Skeletal muscle tissue (tissue), 4 donors: Measurements from ENCODE around the gene FAXC. TPM values are rescaled to one million over a fixed set of nuclear protein-coding genes. Genes with fewer than 3 reads are reported as not detected.

ENCODE experiments used
- H3K27ac ChIP-seq: one replicate; pipeline ENCODE4 v1.7.0; 2013; ENCODE audit warnings: mild to moderate bottlenecking, low read depth, low read length, inconsistent platforms
- H3K27me3 ChIP-seq, 3 donors: one replicate each; pipeline ENCODE4 v1.7.0; 2013; ENCODE audit warnings: low read length in 3 of 3; ENCODE audit not compliant: control insufficient read depth in 3 of 3, insufficient read depth in 3 of 3
- H3K36me3 ChIP-seq, 3 donors: one replicate each; pipeline ENCODE4 v1.7.0; 2013; ENCODE audit warnings: low read length in 3 of 3; ENCODE audit not compliant: control insufficient read depth in 3 of 3, insufficient read depth in 3 of 3
- H3K4me1 ChIP-seq, 3 donors: one replicate each; pipeline ENCODE4 v1.7.0; 2013; ENCODE audit warnings: low read length in 3 of 3, mild to moderate bottlenecking in 3 of 3; ENCODE audit not compliant: control insufficient read depth in 3 of 3, insufficient read depth in 3 of 3
- H3K4me3 ChIP-seq, 3 donors: one replicate each; pipeline ENCODE4 v1.7.0; 2013; ENCODE audit warnings: low read length in 3 of 3
- H3K9ac ChIP-seq, 3 donors: one replicate each; pipeline ENCODE4 v1.7.0; 2013; ENCODE audit warnings: low read length in 3 of 3, mild to moderate bottlenecking in 3 of 3, moderate library complexity in 2 of 3, low read depth in 1 of 3
- H3K9me3 ChIP-seq, 3 donors: one replicate each; pipeline ENCODE4 v1.7.0; 2013; ENCODE audit warnings: low read length in 3 of 3; ENCODE audit not compliant: control insufficient read depth in 3 of 3
- total RNA-seq: library from RNA; depleted of rRNA; stranded (reverse); fragments of >200 nt; gene quantifications from one replicate; pipeline ENCODE4 v1.2.3, GENCODE V29; 2014
- donor health status: Osteomylitis.

FAXC gene
- total RNA-seq, 1 donor from 2014 or later: 4.2 TPM

GRCh38 chr6:99296261-99296660 lies 53.2 kb downstream of the FAXC start:
- no peaks in the 10 kb centered on the region for H3K36me3 ChIP-seq
- no peak overlapping the region for H3K27ac ChIP-seq
- no peak overlapping the region for H3K4me3 ChIP-seq
- no peaks in the 10 kb centered on the region for H3K4me1 ChIP-seq
- H3K9me3 ChIP-seq: no peaks in the 10 kb centered on the region
- H3K9ac ChIP-seq: no peak overlapping the region
- no peaks in the 10 kb centered on the region for H3K27me3 ChIP-seq

GRCh38 chr6:99295276-99295675 lies 54.2 kb downstream of the FAXC start:
- Histone ChIP-seq H3K27ac (no peak overlapping the region), H3K9ac (no peak overlapping the region), H3K4me1 (no peaks in the 10 kb centered on the region), H3K27me3 (no peaks in the 10 kb centered on the region), H3K36me3 (no peaks in the 10 kb centered on the region), H3K4me3 (no peak overlapping the region), H3K9me3 (no peaks in the 10 kb centered on the region)

DNA sequence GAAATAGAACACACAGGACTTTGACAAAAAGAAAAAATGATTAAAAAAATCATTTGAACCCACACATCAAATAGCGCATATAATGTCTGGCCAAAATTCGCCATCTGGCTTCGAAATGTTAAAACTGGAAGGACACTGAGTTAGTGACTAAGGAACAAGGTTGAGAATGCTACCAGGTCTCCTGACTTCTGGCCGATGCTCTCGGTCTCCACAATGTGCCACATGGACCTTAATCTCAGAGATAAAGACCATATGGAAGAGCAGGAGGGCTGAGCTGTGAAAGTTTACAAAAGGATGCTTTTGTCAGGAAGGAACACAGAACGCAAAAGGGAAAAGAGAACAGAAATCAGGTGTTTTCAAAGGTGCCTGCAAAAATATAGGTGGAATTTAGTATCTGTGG lies 54.7 kb downstream of the FAXC start:
- H3K9ac ChIP-seq: no peak overlapping the region
- H3K4me1 ChIP-seq: no peaks in the 10 kb centered on the region
- H3K27ac ChIP-seq: no peak overlapping the region
- H3K9me3 ChIP-seq: no peaks in the 10 kb centered on the region
- no peaks in the 10 kb centered on the region for H3K27me3 ChIP-seq
- H3K4me3 ChIP-seq: no peak overlapping the region
- no peaks in the 10 kb centered on the region for H3K36me3 ChIP-seq

DNA sequence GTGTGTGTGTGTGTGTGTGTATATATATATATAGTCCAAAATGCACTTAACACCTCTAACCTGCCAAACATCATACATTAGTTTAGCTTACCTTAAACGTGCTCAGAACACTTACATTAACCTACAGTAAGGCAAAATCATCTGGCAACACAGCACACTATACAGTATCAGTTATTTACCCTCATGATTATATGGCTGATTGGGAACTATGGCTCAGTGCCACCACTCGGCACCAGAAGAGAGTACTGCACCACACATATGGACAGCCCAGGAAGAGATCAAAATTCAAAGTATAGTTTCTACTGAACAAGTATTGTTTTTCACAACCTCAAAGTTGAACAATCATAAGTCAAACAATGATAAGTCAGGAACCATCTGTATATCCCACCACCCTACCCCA lies 59.8 kb downstream of the FAXC start:
- no peak overlapping the region for H3K4me3 ChIP-seq
- no peaks in the 10 kb centered on the region for H3K9me3 ChIP-seq
- no peaks in the 10 kb centered on the region for H3K27me3 ChIP-seq
- no peak overlapping the region for H3K27ac ChIP-seq
- no peaks in the 10 kb centered on the region for H3K36me3 ChIP-seq
- no peaks in the 10 kb centered on the region for H3K4me1 ChIP-seq
- no peak overlapping the region for H3K9ac ChIP-seq

- no peak overlapping the region for H3K4me3 ChIP-seq
- H3K9ac ChIP-seq: no peak overlapping the region
- no peaks in the 10 kb centered on the region for H3K27me3 ChIP-seq
- H3K4me1 ChIP-seq: no peaks in the 10 kb centered on the region
- no peak overlapping the region for H3K27ac ChIP-seq
- H3K36me3 ChIP-seq: no peaks in the 10 kb centered on the region
- H3K9me3 ChIP-seq: no peaks in the 10 kb centered on the region
Observed at GRCh38 chr6:99288668-99289067, 60.8 kb downstream of the FAXC start.

DNA sequence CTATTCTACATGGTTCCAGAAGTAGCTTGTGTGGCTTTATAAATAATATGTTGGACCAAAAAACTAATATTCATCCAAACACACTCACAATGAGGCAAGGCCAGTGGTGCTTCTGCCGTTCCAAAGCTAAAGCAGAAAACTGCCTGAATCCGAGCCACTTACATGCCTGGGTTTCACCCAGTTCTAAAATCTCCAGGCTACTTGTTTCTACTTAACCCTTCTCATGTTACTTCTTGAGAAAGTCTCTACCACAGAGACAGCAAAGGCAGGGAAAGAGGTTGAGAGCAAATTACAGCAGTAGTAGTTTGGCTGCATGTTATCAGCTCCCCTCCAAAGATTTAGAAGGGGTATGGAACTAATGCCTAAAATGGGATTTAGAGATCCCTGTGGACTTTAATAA lies 62.0 kb downstream of the FAXC start:
- Histone ChIP-seq H3K36me3 (no peaks in the 10 kb centered on the region), H3K27ac (no peak overlapping the region), H3K4me3 (no peak overlapping the region), H3K27me3 (no peaks in the 10 kb centered on the region), H3K4me1 (no peaks in the 10 kb centered on the region), H3K9me3 (no peaks in the 10 kb centered on the region), H3K9ac (no peak overlapping the region)

DNA sequence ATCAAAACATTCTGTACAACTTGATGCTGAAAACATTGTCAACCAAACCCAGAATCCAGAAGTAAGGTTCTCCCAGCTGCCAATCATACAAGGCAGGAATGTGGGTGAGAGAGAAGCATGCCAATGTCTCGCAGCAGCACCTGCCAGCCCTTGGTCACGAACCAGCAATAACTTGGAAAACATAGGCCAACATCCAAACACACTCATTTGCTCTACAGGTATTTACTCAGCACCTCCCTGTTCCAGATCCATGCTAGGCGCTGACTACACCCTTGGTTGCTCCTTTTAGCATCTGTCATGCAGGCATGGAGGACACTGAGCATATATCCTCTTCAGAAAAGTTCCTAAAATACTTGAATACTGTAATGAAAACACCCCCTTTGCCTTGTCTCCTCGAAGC lies 63.6 kb downstream of the FAXC start:
- Histone ChIP-seq H3K9ac (no peak overlapping the region), H3K4me3 (no peak overlapping the region), H3K27me3 (no peaks in the 10 kb centered on the region), H3K9me3 (no peaks in the 10 kb centered on the region), H3K36me3 (no peaks in the 10 kb centered on the region), H3K4me1 (no peaks in the 10 kb centered on the region), H3K27ac (no peak overlapping the region)

- Histone ChIP-seq H3K9me3 (no peaks in the 10 kb centered on the region), H3K4me3 (no peak overlapping the region), H3K9ac (no peak overlapping the region), H3K36me3 (no peaks in the 10 kb centered on the region), H3K4me1 (no peaks in the 10 kb centered on the region), H3K27ac (no peak overlapping the region), H3K27me3 (no peaks in the 10 kb centered on the region)
Observed at GRCh38 chr6:99282479-99283062, 66.9 kb downstream of the FAXC start.

- H3K4me1 ChIP-seq: no peaks in the 10 kb centered on the region
- no peaks in the 10 kb centered on the region for H3K27me3 ChIP-seq
- H3K27ac ChIP-seq: no peak overlapping the region
- H3K4me3 ChIP-seq: no peak overlapping the region
- no peak overlapping the region for H3K9ac ChIP-seq
- H3K9me3 ChIP-seq: no peaks in the 10 kb centered on the region
- H3K36me3 ChIP-seq: no peaks in the 10 kb centered on the region
Observed at GRCh38 chr6:99276747-99277146, 72.7 kb downstream of the FAXC start.

- Histone ChIP-seq H3K4me3 (no peak overlapping the region), H3K9ac (no peak overlapping the region), H3K27ac (no peak overlapping the region), H3K27me3 (no peaks in the 10 kb centered on the region), H3K9me3 (no peaks in the 10 kb centered on the region), H3K4me1 (no peaks in the 10 kb centered on the region), H3K36me3 (no peaks in the 10 kb centered on the region)
Observed at GRCh38 chr6:99270826-99271225, 78.6 kb downstream of the FAXC start.

DNA sequence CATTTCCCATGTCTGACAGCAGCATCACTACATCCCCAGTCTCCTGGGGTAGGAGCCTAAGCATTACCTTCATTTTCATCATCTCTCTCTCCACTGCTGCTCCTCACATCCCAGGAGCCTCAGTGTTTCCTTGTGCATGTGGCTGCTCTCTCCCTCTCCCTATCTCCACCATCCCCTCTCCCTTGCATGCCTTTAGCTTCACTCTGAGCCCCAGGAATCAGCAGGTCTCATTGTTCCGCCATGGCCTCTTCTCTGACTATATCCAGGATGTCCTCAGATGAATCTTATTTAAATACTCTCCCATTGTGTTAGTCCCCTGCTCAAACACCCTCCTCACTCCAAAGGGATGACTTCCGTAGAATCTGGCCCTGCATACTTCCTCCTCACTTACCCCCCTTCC lies 79.4 kb downstream of the FAXC start:
- Histone ChIP-seq H3K27ac (no peak overlapping the region), H3K9ac (no peak overlapping the region), H3K4me3 (no peak overlapping the region)

More for the DNA sequence above, 79.4 kb downstream of the FAXC start:
- H3K4me1 ChIP-seq: no peaks in the 10 kb centered on the region
- H3K36me3 ChIP-seq: no peaks in the 10 kb centered on the region
- H3K27me3 ChIP-seq: no peaks in the 10 kb centered on the region
- no peaks in the 10 kb centered on the region for H3K9me3 ChIP-seq
